Stimulated activated CD4-positive, alpha-beta T cell treated with anti-CD3 and anti-CD28 coated beads, Interleukin-4, amount 100 ng/mL, for 48 hours (primary cell): Measurements from ENCODE around the gene DCLK1.
"Not testable (repeated sequence)": the region's sequence is repeated elsewhere in the genome, so short reads cannot be mapped to it uniquely, and the experiment has no call there.

Experiments
- DNase-seq, 2 donors: peaks; one replicate each; pipeline ENCODE4 v3.0.0-alpha.2; 2020; ENCODE audit warnings: low read depth in 2 of 2

The DCLK1 gene

GRCh38 chr13:36086117-36086516 is 45.1 kb downstream of the DCLK1 start:
- no peak for DNase-seq

GRCh38 chr13:36084131-36084530 is 47.1 kb downstream of the DCLK1 start:
- DNase-seq: no peak

- DNase-seq: no peak
These were observed 48.4 kb downstream of the DCLK1 start for GRCh38 chr13:36082806-36083205.

- DNase-seq: no peak
These were observed 48.8 kb downstream of the DCLK1 start for GRCh38 chr13:36082396-36082795.

GRCh38 chr13:36076211-36076610 is 55.0 kb downstream of the DCLK1 start:
- DNase-seq: no peak

- no peak for DNase-seq
These were observed 56.5 kb downstream of the DCLK1 start for GRCh38 chr13:36074659-36075058.

- DNase-seq: no peak
These were observed 58.8 kb downstream of the DCLK1 start for GRCh38 chr13:36072152-36072935.

- DNase-seq: not testable (repeated sequence)
These were observed 60.5 kb downstream of the DCLK1 start for GRCh38 chr13:36070504-36071192.

- no peak for DNase-seq
These were observed 61.3 kb downstream of the DCLK1 start for GRCh38 chr13:36069881-36070366.

- no peak for DNase-seq
These were observed 62.2 kb downstream of the DCLK1 start for GRCh38 chr13:36068991-36069390.

- DNase-seq: no peak
These were observed 62.6 kb downstream of the DCLK1 start for GRCh38 chr13:36068566-36068965.

GRCh38 chr13:36067746-36068381 is 63.3 kb downstream of the DCLK1 start:
- no peak for DNase-seq

- DNase-seq: no peak
These were observed 68.9 kb downstream of the DCLK1 start for GRCh38 chr13:36062249-36062648.

GRCh38 chr13:36061621-36062020 is 69.6 kb downstream of the DCLK1 start:
- no peak for DNase-seq

GRCh38 chr13:36061054-36061453 is 70.1 kb downstream of the DCLK1 start:
- no peak for DNase-seq

- DNase-seq: no peak
These were observed 71.9 kb downstream of the DCLK1 start for GRCh38 chr13:36059321-36059720.

- no peak for DNase-seq
These were observed 73.1 kb downstream of the DCLK1 start for GRCh38 chr13:36058116-36058515.

GRCh38 chr13:36057547-36057946 is 73.6 kb downstream of the DCLK1 start:
- no peak for DNase-seq

GRCh38 chr13:36057041-36057440 is 74.1 kb downstream of the DCLK1 start:
- DNase-seq: no peak

GRCh38 chr13:36055366-36055765 is 75.8 kb downstream of the DCLK1 start:
- no peak for DNase-seq

- DNase-seq: no peak
These were observed 77.1 kb downstream of the DCLK1 start for GRCh38 chr13:36054041-36054440.

GRCh38 chr13:36051082-36051481 is 80.1 kb downstream of the DCLK1 start:
- no peak for DNase-seq

GRCh38 chr13:36046672-36047071 is 84.5 kb downstream of the DCLK1 start:
- DNase-seq: no peak
